Kidney tubule cell (primary cell): ENCODE measurements around the gene LRRK1.

ENCODE experiments used
- DNase-seq: peaks from one replicate; pipeline ENCODE4 v3.0.0-alpha.2; 2018; ENCODE audit warnings: low spot score

Gene LRRK1

DNA sequence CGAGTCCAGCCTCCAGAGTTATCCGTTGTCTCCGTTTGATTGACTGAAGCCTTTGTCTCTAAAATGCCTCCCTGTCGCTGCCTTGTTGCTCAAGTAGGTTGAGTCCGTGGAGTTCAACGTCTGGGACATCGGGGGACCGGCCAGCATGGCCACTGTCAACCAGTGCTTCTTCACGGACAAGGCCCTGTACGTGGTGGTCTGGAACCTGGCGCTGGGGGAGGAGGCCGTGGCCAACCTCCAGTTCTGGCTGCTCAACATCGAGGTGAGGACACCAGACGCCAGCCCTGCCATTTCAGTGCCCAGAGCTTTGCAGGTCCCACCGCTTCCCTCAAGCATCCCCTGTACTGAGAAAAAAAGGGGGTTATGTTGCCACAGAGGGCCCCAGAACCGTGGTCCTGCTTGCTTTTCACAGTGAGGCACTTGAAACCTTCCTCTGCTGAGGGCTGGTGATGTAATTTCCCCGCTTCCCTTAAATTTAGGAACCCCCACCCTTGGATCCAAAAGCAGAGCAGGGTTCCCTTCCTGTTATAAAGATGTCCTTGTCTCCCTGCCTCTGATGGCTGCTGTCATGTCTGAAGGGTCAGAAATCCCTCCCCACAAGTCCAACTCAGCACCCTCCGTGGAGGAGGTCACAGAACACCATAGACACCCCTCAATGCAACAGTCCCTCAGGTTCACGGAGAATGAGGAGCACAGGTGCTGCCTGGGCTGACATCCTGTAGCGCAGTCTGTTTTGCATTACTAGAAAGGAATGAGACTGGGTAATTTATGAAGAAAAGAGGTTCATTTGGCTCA lies 105.7 kb downstream of the LRRK1 start:
- no peak for DNase-seq

DNA sequence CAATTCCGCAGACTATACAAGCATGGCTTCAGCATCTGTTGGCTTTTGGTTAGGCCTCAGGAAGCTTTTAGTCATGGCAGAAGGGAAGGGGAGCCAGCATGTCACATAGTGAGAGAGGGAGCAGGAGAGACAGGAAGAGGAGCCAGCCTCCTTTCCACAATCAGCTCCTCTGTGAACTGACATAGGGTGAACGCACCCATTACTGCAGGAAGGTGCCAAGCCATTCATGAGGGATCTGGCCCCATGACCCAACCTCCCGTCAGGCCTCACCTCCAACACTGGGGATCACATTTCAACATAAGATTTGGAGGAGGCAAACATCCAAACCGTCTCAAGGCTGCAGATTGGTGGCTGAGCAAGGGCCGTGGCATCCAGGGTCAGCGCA lies 106.3 kb downstream of the LRRK1 start:
- DNase-seq = no peak

DNA sequence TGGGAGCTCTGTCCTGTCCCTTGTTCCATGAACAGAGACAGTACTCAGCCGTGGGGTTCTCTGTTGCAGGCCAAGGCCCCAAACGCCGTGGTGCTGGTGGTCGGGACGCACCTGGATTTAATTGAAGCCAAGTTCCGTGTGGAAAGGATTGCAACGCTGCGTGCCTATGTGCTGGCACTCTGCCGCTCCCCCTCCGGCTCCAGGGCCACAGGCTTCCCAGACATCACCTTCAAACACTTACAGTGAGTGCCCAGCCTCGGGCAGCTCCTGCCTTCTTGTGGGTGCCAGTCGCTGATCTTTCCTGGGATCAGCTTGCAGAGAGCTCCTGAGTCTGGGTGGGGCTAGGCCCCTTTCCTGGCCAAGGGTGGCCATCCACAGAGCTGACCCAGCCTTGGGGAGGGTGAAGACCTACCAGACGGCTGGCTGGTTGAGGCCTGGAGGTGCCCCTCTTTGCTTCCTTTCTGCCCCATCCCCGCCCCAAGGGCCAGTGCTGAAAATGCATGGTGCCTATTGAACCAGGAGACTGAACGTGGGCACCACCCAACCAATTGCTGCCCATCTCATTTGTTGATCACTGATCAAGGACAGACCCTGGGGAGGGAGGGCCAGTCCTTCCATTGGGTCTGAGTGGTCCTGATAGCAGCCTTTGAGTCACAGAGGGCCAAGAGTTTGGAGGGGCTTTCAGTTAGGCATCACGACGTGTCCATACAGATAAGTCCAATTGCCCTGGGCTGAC lies 106.9 kb downstream of the LRRK1 start:
- no peak for DNase-seq

DNA sequence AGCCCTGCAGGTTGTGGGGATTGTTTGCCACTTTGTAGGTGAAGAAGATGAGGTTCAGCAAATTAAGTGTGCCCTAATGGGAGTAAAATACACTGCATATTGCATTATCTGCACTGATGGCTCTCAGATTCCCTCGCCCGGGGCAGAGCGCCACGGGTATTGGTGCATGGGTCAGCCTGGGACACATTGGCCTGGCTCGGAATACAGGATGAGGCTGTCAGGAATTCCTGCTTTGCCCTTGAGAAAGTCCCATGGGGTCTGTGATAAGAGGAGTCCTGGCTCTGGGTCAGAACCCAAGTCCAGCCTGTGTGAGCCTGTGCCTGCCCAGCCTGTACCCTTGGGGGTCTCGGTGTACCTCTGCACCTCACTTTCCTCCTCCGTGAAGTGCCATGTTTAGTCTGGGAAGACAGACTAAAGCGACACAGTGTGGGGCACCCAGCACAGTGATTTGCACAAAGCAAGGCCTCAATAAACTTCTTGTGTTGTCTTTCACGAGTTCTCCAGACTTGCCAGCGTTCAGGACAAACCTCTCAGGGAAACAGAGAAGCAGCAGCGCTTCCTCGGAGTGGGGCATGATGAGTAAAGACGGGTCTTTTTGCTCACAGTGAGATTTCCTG lies 107.6 kb downstream of the LRRK1 start:
- DNase-seq = no peak

DNA sequence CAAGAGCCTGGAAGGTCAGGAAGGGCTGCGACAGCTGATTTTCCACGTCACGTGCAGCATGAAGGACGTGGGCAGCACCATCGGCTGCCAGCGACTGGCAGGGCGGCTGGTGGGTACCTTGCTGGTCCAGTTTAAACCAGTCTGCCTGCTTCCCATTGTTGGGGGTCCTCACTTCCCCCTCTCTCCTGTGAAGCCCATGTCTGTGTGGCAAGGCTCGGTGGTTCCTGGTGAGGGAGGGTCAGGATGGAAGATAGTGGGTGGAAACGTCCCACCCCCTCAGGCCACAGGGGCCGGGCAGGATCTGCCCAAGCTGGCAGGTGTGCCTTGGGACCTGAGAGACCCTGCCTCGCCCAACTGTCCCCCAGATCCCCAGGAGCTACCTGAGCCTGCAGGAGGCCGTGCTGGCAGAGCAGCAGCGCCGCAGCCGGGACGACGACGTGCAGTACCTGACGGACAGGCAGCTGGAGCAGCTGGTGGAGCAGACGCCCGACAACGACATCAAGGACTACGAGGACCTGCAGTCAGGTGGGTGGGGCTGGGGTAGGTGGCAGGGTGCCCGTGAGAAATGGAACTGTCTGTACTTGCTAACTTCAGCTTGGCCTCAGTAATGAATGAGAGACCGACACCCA lies 108.2 kb downstream of the LRRK1 start:
- DNase-seq = no peak

DNA sequence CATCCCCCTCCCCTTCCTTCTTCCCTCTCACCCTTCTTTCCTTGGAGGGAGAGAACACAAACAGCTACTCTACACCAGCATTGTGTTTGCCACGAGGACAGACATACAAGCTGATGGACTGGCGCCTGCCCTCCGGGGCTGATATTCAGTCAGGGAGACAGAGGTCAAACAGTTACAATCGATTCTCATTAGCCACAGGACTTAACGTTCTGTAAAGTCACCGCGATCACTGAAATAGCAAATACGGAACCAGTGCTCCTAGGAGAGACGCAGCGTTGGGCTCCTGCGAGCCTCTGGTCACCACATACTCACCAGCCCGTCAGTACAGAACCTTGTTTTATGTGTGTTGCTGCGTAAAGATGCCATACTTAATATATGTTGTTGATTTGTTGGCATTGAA lies 108.8 kb downstream of the LRRK1 start:
- DNase-seq = no peak

DNA sequence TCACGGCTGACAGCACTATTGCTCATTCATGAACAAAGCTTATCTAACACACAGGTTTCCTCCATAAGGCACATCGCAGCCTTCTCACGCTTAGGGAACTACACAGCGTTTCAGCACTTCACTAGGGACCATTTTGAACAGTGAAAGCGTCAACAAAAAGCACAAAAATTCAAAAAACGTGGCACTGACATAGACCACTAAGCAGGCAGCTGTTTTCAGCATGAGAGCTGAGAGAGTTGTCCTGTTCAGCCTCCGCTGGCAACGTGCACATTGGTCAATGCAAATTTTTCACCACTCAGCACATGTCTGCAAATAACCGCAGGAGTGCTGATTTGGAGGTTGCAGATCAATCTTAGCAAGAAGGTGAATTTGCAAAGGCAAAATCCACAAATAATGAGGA lies 109.2 kb downstream of the LRRK1 start:
- DNase-seq = no peak

DNA sequence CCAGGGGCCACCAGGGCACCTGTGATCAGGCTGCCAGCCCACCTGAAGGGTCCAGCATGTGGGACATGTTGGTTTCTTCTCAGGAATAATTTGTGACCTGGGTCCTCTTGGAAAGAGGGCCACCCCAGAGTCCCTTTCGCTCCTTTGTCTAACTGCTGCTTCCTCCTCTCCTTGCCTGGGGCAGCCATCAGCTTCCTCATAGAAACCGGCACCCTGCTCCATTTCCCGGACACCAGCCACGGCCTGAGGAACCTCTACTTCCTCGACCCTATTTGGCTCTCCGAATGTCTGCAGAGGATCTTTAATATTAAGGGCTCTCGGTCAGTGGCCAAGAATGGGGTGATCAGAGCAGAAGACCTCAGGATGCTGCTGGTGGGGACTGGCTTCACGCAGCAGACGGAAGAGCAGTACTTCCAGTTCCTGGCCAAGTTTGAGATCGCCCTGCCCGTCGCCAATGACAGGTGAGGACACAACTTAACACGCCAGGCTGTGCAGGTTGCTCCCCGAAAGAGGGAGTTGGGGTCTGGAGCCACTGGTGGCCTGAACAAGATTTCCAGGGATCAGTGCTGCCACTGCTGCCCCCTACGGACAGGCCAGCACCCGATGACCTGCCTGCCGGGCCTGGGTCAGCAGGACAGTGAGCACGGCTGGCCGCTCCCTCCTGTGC lies 109.7 kb downstream of the LRRK1 start:
- DNase-seq = no peak

DNA sequence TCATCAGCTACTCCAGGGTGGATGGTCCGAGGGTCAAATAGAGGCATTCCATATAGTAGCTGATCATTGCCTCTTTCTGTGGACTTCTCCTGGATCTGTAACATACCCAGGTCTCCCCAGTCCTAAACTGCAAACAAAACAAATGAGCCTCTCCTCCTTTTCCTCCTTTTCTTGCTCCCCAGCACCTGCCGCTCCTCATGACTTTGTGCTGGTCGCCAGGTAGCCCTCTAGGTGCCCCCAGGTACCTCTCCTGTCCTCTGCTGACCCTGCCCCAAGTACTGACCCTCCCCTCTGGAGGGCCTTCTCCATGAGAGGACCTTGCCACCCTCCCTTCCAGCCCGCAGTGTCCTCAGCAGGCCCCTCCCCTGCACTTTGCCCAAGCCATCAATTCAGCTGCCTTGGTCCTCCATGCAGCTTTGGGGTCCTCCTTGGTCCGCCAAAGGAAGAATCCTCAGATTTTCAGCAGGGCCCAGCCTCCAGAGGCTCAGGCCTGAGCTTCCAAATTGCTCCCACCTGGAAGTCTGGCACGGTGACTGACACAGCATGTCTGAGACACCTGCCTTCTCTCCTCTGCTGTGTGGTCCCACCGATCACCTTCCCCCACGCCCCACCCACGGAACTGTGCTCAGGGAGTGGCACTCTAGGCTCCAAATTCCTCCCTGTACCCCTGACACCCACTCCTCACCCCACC lies 111.0 kb downstream of the LRRK1 start:
- DNase-seq = no peak

DNA sequence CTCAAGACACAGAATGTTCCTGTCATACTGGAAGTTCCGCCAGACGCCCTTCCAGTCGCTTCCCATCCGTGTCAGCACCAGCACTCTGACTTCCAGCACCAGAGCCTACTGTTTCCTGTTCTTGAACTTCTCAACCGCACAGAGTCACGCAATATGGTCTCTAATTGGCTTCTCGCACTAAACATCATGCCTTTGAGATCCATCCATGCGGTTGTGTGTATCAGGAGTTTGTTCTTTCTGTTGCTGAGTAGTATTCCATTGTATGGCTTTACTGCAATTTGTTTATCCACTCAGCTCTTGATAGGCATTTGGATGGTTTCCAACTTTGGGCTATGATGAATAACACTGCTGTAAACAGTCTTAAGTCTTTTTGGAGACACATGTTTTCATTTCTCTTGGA lies 112.1 kb downstream of the LRRK1 start:
- no peak for DNase-seq

DNA sequence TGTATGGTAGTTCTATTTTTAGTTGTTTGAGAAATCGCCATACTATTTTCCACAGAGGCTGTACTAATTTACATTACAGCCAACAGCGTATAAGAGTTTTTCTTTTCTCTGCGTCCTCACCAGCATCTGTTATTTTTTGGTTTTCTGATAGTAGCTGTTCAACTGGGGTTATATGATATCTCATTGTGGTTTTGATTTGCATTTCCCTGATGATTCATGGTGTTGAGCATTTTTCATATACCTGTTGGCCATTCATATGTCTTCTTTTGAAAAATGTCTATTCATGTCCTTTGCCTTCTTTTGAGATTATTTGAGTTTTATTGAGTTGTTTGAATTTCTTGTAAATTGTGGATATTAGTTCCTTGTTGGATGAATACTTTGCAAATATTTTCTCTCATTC lies 114.6 kb downstream of the LRRK1 start:
- no peak for DNase-seq

DNA sequence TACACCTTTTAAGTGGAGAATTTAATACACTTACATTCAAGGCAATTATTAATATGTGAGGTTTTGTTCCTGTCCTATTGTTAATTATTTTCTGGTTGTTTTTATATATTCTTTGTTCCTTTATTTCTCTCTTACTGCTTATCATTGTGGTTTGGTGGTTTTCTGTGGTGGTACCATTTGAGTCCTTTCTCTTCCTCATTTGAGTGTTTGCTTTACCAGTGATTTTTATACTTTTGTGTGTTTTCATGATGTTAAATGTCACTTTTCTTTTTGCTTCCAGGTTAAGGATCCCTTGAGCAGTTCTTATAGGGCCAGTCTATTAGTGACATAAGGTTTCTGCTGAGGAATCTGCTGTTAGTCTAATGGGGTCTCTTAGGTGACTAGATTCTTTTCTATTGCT lies 116.5 kb downstream of the LRRK1 start:
- no peak for DNase-seq

DNA sequence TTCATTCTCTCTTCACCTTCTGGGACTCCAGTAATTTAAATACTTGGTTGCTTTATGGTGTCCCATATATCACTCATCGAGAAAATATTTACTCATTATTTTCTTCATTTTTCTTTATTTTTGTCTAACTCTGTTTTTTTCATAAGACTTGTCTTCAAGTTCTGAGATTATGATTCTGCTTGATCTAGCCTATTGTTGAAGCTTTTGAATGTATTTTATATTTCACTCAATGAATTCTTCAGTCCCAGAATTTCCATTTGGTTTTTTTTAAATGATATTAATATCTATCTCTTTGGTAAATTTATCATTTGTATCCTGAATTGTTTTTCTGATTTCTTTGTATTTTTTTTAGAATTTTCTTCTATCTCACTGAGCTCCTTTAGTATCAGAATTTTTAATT lies 117.0 kb downstream of the LRRK1 start:
- DNase-seq = no peak

DNA sequence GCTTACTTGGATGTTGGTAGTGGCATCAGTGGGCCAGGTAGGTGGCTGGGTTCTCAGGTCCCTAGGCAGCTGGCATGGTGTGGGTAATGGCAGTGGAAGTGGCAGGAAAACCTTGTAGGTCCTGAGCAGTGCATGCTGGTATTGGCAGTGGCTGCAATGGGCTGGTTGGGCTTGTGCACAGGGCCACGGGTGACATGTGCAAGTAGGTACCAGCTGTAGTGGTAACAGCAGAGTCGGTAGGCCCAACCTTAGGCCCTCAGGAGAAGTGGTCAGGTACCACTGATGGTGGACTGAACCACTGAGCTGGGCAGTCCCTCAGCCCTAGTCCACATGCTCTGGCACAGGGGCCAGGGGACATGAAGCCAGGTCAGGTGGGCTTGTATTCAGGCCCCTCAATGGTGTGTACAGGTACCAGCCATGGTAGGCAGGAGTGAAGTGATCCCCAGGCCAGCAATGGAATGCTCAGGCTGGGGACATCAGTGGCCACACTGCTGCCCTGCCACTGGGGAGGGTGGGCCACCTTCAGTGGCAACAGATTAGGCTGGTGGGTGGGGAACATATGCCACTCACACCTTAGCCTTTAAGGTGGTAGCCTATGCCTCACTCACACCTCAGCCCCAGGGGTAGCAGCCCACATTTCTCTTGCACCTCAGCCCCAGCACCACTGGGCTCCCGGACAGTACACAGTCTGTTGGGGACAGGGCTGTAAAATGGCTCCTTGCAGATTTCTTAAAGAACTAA lies 118.1 kb downstream of the LRRK1 start:
- no peak for DNase-seq

DNA sequence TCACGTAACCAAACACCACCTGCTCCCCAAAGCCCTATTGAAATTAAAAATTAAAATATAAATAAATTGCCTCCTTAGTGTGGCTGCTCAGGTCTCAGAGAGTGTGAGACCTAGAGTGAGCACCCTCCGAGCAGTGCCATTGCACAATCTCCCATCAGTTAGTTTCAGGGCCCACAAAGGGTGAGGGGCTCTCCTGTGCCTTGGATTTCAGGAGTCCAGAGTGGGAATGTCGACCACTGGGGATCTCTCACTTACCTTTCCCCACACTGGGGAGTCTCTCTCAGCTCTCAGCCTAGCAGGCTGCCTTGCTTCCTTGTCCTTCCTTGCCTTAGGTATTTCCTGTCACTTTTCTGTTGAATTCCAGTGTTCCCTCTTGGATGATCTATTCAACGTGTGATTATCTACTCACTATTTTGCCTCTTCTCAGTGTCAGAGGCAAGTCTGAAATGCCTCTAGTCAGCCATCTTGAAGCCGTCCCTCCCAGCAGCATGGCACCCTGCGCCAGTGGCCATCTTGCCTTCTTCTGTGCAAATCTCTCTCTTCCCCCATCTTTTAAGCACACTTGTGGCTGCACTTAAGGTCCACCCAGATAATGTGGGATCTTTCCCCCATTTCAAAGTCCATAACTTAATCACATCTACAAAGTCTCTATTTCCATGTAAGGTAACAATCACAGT lies 119.3 kb downstream of the LRRK1 start:
- DNase-seq = no peak

DNA sequence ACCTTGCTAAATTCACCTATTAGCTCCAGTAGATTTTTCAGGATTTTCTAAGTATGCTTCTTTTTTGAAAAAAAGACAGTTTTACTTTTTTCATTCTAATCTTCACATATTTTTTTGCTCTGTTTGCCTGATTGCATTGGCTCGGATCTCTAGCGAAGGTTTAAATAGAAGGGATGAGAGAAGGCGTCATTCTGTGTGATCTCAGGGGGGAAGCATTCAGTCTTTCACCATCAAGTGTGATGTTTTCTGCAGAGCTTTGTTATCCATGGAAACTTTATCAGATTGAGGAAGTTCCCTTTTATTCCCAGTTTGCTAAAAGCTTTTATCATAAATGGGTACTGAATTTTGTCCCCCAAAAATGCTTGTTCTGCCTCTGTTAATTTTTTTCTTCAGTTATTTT lies 120.3 kb downstream of the LRRK1 start:
- DNase-seq = no peak

DNA sequence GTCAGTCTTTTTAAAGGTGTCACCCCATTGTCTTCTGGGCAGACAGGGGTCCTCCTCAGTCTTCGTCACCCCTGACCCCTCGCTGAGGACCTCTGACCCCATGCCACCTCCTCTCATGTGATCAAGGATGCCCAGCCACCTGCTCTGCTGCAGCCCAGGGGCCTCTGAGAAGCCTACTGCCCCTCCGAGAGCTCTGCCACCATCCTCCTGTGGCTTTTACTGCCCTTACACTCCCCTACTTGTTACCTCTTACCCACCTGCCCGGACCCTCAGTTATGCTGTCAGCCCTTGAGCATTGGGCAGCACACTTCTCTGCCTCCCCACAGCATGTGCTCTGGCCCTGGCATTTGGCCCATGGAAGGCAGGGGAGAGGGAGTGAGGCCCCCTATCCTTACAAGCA lies 123.2 kb downstream of the LRRK1 start:
- no peak for DNase-seq

DNA sequence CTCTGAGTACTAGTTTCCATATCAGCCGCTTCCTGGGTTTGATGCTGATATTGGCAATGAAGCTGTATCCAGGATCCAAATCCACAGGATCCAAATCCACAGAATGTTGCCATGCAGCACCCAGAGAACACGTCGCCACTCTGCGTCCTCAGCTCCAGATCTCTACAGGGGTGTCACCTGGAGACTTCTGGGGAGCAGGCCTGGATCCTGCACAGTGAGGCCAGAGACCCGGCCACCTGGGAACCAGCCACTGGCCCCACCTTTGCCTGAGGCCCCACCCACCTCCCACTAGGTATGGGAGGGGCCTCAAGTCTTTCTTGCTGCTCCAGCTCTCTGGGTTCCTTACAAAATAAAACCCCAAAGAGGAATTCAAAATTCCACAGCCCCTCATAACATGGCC lies 123.9 kb downstream of the LRRK1 start:
- no peak for DNase-seq

DNA sequence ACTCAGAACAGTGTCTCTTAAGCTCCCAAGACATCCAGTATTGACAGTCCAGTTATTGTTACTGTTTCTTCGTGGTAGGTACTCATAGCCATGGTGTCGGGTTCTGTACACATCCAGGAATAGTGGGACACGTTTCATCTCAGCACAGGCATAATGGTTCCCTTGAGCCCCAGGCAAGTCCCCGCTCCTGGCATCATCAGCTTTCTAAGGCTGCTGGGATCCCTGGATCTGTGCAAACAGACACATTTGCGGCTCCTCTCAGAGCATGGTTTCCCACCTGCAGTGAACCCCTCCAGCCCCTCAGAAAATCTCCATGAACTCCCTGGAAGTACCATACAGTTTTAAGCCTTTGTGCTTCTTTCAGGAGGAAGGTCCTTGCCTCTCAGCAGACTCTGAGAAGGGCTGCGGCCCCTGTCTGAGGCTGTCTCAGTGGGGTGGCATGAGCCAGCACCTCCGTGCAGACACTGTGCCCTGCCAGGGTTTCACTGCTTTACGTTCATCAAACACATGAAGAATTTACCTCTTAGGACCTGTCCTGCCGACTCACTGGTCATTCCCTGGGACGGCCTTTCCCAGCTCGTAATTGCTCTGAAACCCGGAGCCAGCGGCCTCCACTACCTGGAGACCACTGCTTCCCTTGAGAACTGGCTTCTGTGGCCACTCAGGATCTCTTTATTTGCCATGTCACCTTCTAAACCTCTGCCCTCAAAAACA lies 124.9 kb downstream of the LRRK1 start:
- DNase-seq = no peak
